Natural killer cell treated with Interleukin-12 subunit alpha and Interleukin-12 subunit beta and Interleukin-15 and Interleukin-18, amount 100 ng/mL, for 72 hours (primary cell): ENCODE data around the gene E2F3. TPM values are rescaled to one million over a fixed set of nuclear protein-coding genes. Genes with fewer than 3 reads are reported as not detected.
A peak's percentile ranks its signal among the peaks of the same experiment; 100 is the strongest.

ENCODE experiments used
- ATAC-seq, 2 donors: fragments of 150-1000 bp; cut with Tn5 transposase in 1 of 2; sonication (Bioruptor Pico), chemical (Tn5 transposase) in 1 of 2; 2 replicates each; pipeline ENCODE4 v1.10.0; 2021
- DNase-seq: peaks from one replicate; pipeline ENCODE4 v3.0.0; 2022; ENCODE audit warnings: low spot score
- H3K27ac Mint-ChIP-seq, 2 donors: 1 replicate in 1 of 2; 2 replicates in 1 of 2; pipeline ENCODE4 v1.8.0; 2022; ENCODE audit warnings: mixed read lengths in 2 of 2, mild to moderate bottlenecking in 1 of 2, moderate library complexity in 1 of 2
- H3K27me3 Mint-ChIP-seq, 2 donors: 1 replicate in 1 of 2; 2 replicates in 1 of 2; pipeline ENCODE4 v1.8.0; 2022; ENCODE audit warnings: mixed read lengths in 2 of 2
- H3K36me3 Mint-ChIP-seq: one replicate; pipeline ENCODE4 v1.8.0; 2022; ENCODE audit warnings: mixed read lengths
- H3K4me1 Mint-ChIP-seq, 2 donors: 1 replicate in 1 of 2; 2 replicates in 1 of 2; pipeline ENCODE4 v1.8.0; 2022; ENCODE audit warnings: low read depth in 2 of 2, mixed read lengths in 2 of 2, mild to moderate bottlenecking in 1 of 2
- H3K4me3 Mint-ChIP-seq: one replicate; pipeline ENCODE4 v1.8.0; 2022; ENCODE audit warnings: mixed read lengths
- H3K9me3 Mint-ChIP-seq: 2 replicates; pipeline ENCODE4 v1.8.0; 2022; ENCODE audit warnings: mixed read lengths
- total RNA-seq, 2 donors: library from RNA; stranded (reverse); gene quantifications; one replicate each; pipeline ENCODE4 v1.2.3, GENCODE V29; 2022

The E2F3 gene
- total RNA-seq, 2 donors from 2014 or later: 24.2 to 37.4 TPM

GRCh38 chr6:20432692-20433091 is 31.0 kb downstream of the E2F3 start:
- Mint-ChIP-seq H3K4me3 (no peak overlapping the region), H3K9me3 (no peaks in the 10 kb centered on the region), H3K36me3 (peaks cover 4% of the 10 kb centered on the region), H3K4me1 (peaks cover 0 to 18% of the 10 kb centered on the region in 2 donors), H3K27ac (no peak overlapping the region), H3K27me3 (no peaks in the 10 kb centered on the region)
- no peak for DNase-seq
- no peak for ATAC-seq

- Mint-ChIP-seq H3K27me3 (no peaks in the 10 kb centered on the region), H3K4me3 (no peak overlapping the region), H3K4me1 (peaks cover 0 to 16% of the 10 kb centered on the region in 2 donors), H3K27ac (peak overlapping the region in 1 of 2 donors; percentile 54), H3K36me3 (peaks cover 5% of the 10 kb centered on the region), H3K9me3 (no peaks in the 10 kb centered on the region)
- DNase-seq: no peak
- no peak for ATAC-seq
These were observed 31.6 kb downstream of the E2F3 start for GRCh38 chr6:20433321-20433720.

- ATAC-seq (no peak), DNase-seq (no peak)
- Mint-ChIP-seq H3K4me1 (peaks cover 0 to 16% of the 10 kb centered on the region in 2 donors), H3K27ac (peak overlapping the region in 1 of 2 donors; percentile 54), H3K9me3 (no peaks in the 10 kb centered on the region), H3K36me3 (peaks cover 8% of the 10 kb centered on the region), H3K4me3 (no peak overlapping the region), H3K27me3 (no peaks in the 10 kb centered on the region)
These were observed 32.2 kb downstream of the E2F3 start for GRCh38 chr6:20433929-20434328.

GRCh38 chr6:20434766-20435165 is 33.1 kb downstream of the E2F3 start:
- H3K27ac Mint-ChIP-seq: no peak overlapping the region
- ATAC-seq (no peak), DNase-seq (no peak)
- no peaks in the 10 kb centered on the region for H3K9me3 Mint-ChIP-seq
- H3K36me3 Mint-ChIP-seq: peaks cover 10% of the 10 kb centered on the region
- peaks cover 0 to 16% of the 10 kb centered on the region in 2 donors for H3K4me1 Mint-ChIP-seq
- no peak overlapping the region for H3K4me3 Mint-ChIP-seq
- H3K27me3 Mint-ChIP-seq: no peaks in the 10 kb centered on the region

- ATAC-seq (no peak), DNase-seq (no peak)
- peaks cover 14% of the 10 kb centered on the region for H3K36me3 Mint-ChIP-seq
- H3K4me3 Mint-ChIP-seq: no peak overlapping the region
- H3K9me3 Mint-ChIP-seq: no peaks in the 10 kb centered on the region
- H3K27me3 Mint-ChIP-seq: no peaks in the 10 kb centered on the region
- no peak overlapping the region for H3K27ac Mint-ChIP-seq
- H3K4me1 Mint-ChIP-seq: peaks cover 0 to 24% of the 10 kb centered on the region in 2 donors
These were observed 35.0 kb downstream of the E2F3 start for GRCh38 chr6:20436719-20437118.

- DNase-seq (no peak), ATAC-seq (no peak)
- no peak overlapping the region for H3K4me3 Mint-ChIP-seq
- peaks cover 14% of the 10 kb centered on the region for H3K36me3 Mint-ChIP-seq
- H3K4me1 Mint-ChIP-seq: peaks cover 0 to 20% of the 10 kb centered on the region in 2 donors
- H3K27me3 Mint-ChIP-seq: no peaks in the 10 kb centered on the region
- H3K27ac Mint-ChIP-seq: no peak overlapping the region
- no peaks in the 10 kb centered on the region for H3K9me3 Mint-ChIP-seq
These were observed 36.0 kb downstream of the E2F3 start for GRCh38 chr6:20437639-20438038.

GRCh38 chr6:20438462-20439070 is 36.9 kb downstream of the E2F3 start:
- Mint-ChIP-seq H3K4me1 (peaks cover 0 to 16% of the 10 kb centered on the region in 2 donors), H3K36me3 (peaks cover 14% of the 10 kb centered on the region), H3K4me3 (no peak overlapping the region), H3K27me3 (no peaks in the 10 kb centered on the region), H3K9me3 (no peaks in the 10 kb centered on the region), H3K27ac (no peak overlapping the region)
- DNase-seq (no peak), ATAC-seq (no peak)

- no peak overlapping the region for H3K4me3 Mint-ChIP-seq
- ATAC-seq: no peak
- H3K36me3 Mint-ChIP-seq: peaks cover 19% of the 10 kb centered on the region
- H3K4me1 Mint-ChIP-seq: peaks cover 4 to 18% of the 10 kb centered on the region in 2 donors
- no peak for DNase-seq
- no peaks in the 10 kb centered on the region for H3K9me3 Mint-ChIP-seq
- H3K27ac Mint-ChIP-seq: no peak overlapping the region
- H3K27me3 Mint-ChIP-seq: no peaks in the 10 kb centered on the region
These were observed 37.9 kb downstream of the E2F3 start for GRCh38 chr6:20439558-20439957.

GRCh38 chr6:20440296-20440695 is 38.6 kb downstream of the E2F3 start:
- Mint-ChIP-seq H3K9me3 (no peaks in the 10 kb centered on the region), H3K4me1 (peaks cover 9 to 21% of the 10 kb centered on the region in 2 donors), H3K36me3 (peaks cover 22% of the 10 kb centered on the region), H3K27ac (no peak overlapping the region), H3K4me3 (no peak overlapping the region), H3K27me3 (no peaks in the 10 kb centered on the region)
- ATAC-seq (no peak), DNase-seq (no peak)

- no peaks in the 10 kb centered on the region for H3K27me3 Mint-ChIP-seq
- H3K4me3 Mint-ChIP-seq: no peak overlapping the region
- H3K4me1 Mint-ChIP-seq: peaks cover 9 to 19% of the 10 kb centered on the region in 2 donors
- H3K9me3 Mint-ChIP-seq: no peaks in the 10 kb centered on the region
- H3K36me3 Mint-ChIP-seq: peaks cover 21% of the 10 kb centered on the region
- no peak for DNase-seq
- H3K27ac Mint-ChIP-seq: no peak overlapping the region
- ATAC-seq: no peak
These were observed 39.6 kb downstream of the E2F3 start for GRCh38 chr6:20441236-20441635.

GRCh38 chr6:20441921-20442320 is 40.2 kb downstream of the E2F3 start:
- ATAC-seq: no peak
- Mint-ChIP-seq H3K4me3 (no peak overlapping the region), H3K9me3 (no peaks in the 10 kb centered on the region), H3K27ac (no peak overlapping the region), H3K4me1 (peaks cover 12 to 16% of the 10 kb centered on the region in 2 donors), H3K36me3 (peaks cover 18% of the 10 kb centered on the region), H3K27me3 (no peaks in the 10 kb centered on the region)
- DNase-seq: no peak

GRCh38 chr6:20444786-20445271 is 43.1 kb downstream of the E2F3 start:
- no peak for ATAC-seq
- H3K36me3 Mint-ChIP-seq: peaks cover 12% of the 10 kb centered on the region

GRCh38 chr6:20447157-20447556 is 45.5 kb downstream of the E2F3 start:
- Mint-ChIP-seq H3K27ac (no peak overlapping the region), H3K4me1 (peaks cover 26 to 38% of the 10 kb centered on the region in 2 donors), H3K4me3 (no peak overlapping the region), H3K27me3 (no peaks in the 10 kb centered on the region), H3K9me3 (no peaks in the 10 kb centered on the region), H3K36me3 (peaks cover 8% of the 10 kb centered on the region)
- ATAC-seq (no peak), DNase-seq (no peak)

More at GRCh38 chr6:20444786-20445271, 43.1 kb downstream of the E2F3 start:
- no peaks in the 10 kb centered on the region for H3K27me3 Mint-ChIP-seq
- no peak overlapping the region for H3K4me3 Mint-ChIP-seq
- peaks cover 21 to 28% of the 10 kb centered on the region in 2 donors for H3K4me1 Mint-ChIP-seq
- no peak for DNase-seq
- H3K9me3 Mint-ChIP-seq: no peaks in the 10 kb centered on the region
- peak overlapping the region in 1 of 2 donors; percentile 22 for H3K27ac Mint-ChIP-seq

GRCh38 chr6:20447581-20448132 is 46.0 kb downstream of the E2F3 start:
- Mint-ChIP-seq H3K27ac (no peak overlapping the region), H3K9me3 (no peaks in the 10 kb centered on the region), H3K27me3 (no peaks in the 10 kb centered on the region), H3K4me1 (peaks cover 26 to 38% of the 10 kb centered on the region in 2 donors), H3K4me3 (no peak overlapping the region), H3K36me3 (peaks cover 8% of the 10 kb centered on the region)
- DNase-seq: no peak
- ATAC-seq: no peak
